Measurements from ENCODE around the gene LAG3. TPM values are rescaled to one million over a fixed set of nuclear protein-coding genes. Genes with fewer than 3 reads are reported as not detected.

Gene LAG3
- total and polyA plus RNA-seq, 10 of the 15 experiments (the other 5 are each of a cell fraction or from before 2014, with no cell fraction given): 0.52 to 4.2 (median 1.0) TPM; not detected in 1

DNA sequence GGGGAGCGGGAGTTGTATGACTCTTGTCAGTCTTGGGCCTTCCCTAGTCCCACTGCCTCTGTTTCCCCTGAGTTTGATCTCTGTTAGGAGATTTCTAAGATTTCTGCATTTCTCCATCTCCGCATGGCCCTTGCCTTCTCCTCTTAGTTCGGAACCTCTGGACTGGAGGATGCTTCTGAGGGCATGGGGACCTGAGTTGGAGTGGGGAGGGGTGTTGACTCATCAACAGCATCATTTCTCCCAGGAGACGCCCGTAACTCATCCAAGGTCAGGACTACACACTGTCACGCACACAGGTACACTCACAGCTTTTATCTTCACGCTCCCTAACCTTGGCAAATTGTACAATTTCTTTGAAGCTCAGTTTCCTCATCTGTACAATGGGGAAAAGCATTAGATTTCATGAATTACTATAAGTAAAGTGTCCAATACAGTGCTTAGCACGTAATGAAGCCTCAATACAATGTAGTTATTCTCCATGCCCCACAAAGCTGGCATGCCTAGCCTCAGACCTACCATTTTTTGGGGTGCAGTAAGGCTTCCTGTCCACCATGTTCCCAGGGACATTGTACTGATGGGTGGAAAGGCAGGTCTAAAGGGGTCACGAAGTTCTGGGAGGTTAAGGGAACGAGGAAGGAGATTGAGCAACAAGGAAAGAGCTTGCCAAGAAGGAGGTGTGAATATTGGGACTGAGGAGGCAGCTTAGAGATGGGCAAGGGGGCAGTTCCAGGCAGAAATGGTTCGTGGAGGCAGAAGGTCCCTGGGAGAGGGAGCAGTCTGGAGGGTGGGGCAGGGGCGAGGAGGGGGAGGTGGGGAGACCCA is 600 bp upstream of the LAG3 start:
- ChIA-PET POLR2A (interaction anchor here (0.5 to 1.9 kb wide), 4 partner anchors 19 to 91 kb away, joined by 3 to 16 read pairs (median 4); partner anchors contain the start of genes COPS7A, MLF2 and USP5), RAD21 (ENCODE audit: unreplicated experiment) (interaction anchor here (3.3 kb wide), 1 partner anchor 19 kb away, joined by 18 read pairs; the partner anchor contains the start of gene MLF2), CTCF (interaction anchor here (1.8 to 12.7 kb wide), 2 partner anchors 9 to 15 kb away, joined by 5 to 221 read pairs; partner anchors contain the start of gene MLF2), SMC1A (ENCODE audit: uncharacterized antibody, unreplicated experiment) (interaction anchor here (3.6 kb wide), 1 partner anchor 18 kb away, joined by 20 read pairs; the partner anchor contains the start of gene MLF2)
- Histone ChIP-seq H3K79me2 (ENCODE audit: control insufficient read depth, insufficient read depth, low read length) (peaks cover 16% of the 10 kb centered on the region), H3K4me2 (ENCODE audit: control insufficient read depth, insufficient read depth) (no peak overlapping the region; the same call in 1 of the 2 replicates), H4K20me1 (ENCODE audit: control insufficient read depth, insufficient read depth) (no peaks in the 10 kb centered on the region), H2AFZ (ENCODE audit: control insufficient read depth, low read depth, low read length) (no peak overlapping the region), H3K9me3 (replicated peaks; ENCODE audit: control insufficient read depth, insufficient read depth, low read length) (no peaks in the 10 kb centered on the region), H3K36me3 (ENCODE audit: control insufficient read depth in 2 of 2, insufficient read depth in 2 of 2, low read length in 1 of 2) (no peaks in the 10 kb centered on the region), H3K4me1 (ENCODE audit: control insufficient read depth, insufficient read depth, low read length) (peaks cover 48% of the 10 kb centered on the region), H3K27ac (ENCODE audit: control insufficient read depth, insufficient read depth) (no peak overlapping the region), H3K4me3 (no peak overlapping the region; the same call in 1 of the 2 replicates), H3K9ac (ENCODE audit: control insufficient read depth, insufficient read depth, low read length) (no peak overlapping the region), H3K27me3 (replicated peaks in 1 of 2; ENCODE audit: control insufficient read depth in 2 of 2, insufficient read depth in 2 of 2, low read length in 1 of 2) (no peaks in the 10 kb centered on the region)
- WGBS (ENCODE audit: insufficient coverage, insufficient replicate concordance, low lambda C conversion rate, missing lambda C conversion rate): 73% methylated on average over 10 of the region's 12 CpGs
- in situ Hi-C loops (cut with MboI) (no loop called here), intact Hi-C loops (cut with micrococcal nuclease; ENCODE audit: unreplicated experiment) (no loop called here)
- DNase-seq (ENCODE audit: low read depth, low spot score) (no peak), FAIRE-seq (no peak), ATAC-seq (no peak)
- no TSS peak for BruUV-seq (replicated peaks)
- TF ChIP-seq TAF1 (IDR thresholded peaks at IDR 0.05; ENCODE audit: borderline replicate concordance, low read depth, low read length) (no peak), EP300 (IDR thresholded peaks at IDR 0.05; ENCODE audit: borderline replicate concordance in 1 of 2, control insufficient read depth in 1 of 2, low read depth in 2 of 2, low read length in 2 of 2) (no peak), SPI1 (IDR thresholded peaks at IDR 0.05; ENCODE audit: borderline replicate concordance, insufficient read depth, low read depth, low read length) (no peak), JUNB (IDR thresholded peaks at IDR 0.05) (no peak), ZNF217 (IDR thresholded peaks at IDR 0.05) (no peak), ZNF24 (IDR thresholded peaks at IDR 0.05) (no peak), TCF12 (IDR thresholded peaks at IDR 0.05; ENCODE audit: low read depth, low read length) (no peak), POLR2AphosphoS5 (IDR thresholded peaks at IDR 0.05; ENCODE audit: low read length) (no peak), SP1 (IDR thresholded peaks at IDR 0.05; ENCODE audit: low read depth, low read length) (no peak), BCLAF1 (IDR thresholded peaks at IDR 0.05) (no peak), ZNF622 (IDR thresholded peaks at IDR 0.05) (no peak), JUND (IDR thresholded peaks at IDR 0.05; ENCODE audit: low read depth, low read length) (no peak)
- TF ChIP-seq, protein P1, sequence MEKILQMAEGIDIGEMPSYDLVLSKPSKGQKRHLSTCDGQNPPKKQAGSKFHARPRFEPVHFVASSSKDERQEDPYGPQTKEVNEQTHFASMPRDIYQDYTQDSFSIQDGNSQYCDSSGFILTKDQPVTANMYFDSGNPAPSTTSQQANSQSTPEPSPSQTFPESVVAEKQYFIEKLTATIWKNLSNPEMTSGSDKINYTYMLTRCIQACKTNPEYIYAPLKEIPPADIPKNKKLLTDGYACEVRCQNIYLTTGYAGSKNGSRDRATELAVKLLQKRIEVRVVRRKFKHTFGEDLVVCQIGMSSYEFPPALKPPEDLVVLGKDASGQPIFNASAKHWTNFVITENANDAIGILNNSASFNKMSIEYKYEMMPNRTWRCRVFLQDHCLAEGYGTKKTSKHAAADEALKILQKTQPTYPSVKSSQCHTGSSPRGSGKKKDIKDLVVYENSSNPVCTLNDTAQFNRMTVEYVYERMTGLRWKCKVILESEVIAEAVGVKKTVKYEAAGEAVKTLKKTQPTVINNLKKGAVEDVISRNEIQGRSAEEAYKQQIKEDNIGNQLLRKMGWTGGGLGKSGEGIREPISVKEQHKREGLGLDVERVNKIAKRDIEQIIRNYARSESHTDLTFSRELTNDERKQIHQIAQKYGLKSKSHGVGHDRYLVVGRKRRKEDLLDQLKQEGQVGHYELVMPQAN (conservative IDR thresholded peaks at IDR 0.05): no peak
- TF ChIP-seq, protein P2, sequence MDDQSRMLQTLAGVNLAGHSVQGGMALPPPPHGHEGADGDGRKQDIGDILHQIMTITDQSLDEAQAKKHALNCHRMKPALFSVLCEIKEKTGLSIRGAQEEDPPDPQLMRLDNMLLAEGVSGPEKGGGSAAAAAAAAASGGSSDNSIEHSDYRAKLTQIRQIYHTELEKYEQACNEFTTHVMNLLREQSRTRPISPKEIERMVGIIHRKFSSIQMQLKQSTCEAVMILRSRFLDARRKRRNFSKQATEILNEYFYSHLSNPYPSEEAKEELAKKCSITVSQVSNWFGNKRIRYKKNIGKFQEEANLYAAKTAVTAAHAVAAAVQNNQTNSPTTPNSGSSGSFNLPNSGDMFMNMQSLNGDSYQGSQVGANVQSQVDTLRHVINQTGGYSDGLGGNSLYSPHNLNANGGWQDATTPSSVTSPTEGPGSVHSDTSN (IDR thresholded peaks at IDR 0.05; ENCODE audit: insufficient replicate concordance, low read depth, low read length): no peak

Measured in GM12878 (cell line).